WERI-Rb-1 (cell line): ENCODE results near the gene RETREG2.
A peak's percentile ranks its signal among the peaks of the same experiment; 100 is the strongest.

Experiments
- DNase-seq: peaks from one replicate; pipeline ENCODE4 v3.0.0-alpha.2; 2020
- H3K27ac ChIP-seq: fragments of 250-450 bp; sonication (Bioruptor Pico); 2 replicates; pipeline ENCODE4 v1.5.1; 2020; ENCODE audit warnings: mild to moderate bottlenecking, moderate library complexity
- H3K27me3 ChIP-seq: fragments of 250-450 bp; sonication (Bioruptor Pico); 2 replicates; pipeline ENCODE4 v1.5.1; 2021; ENCODE audit warnings: mild to moderate bottlenecking, low read depth, moderate library complexity; ENCODE audit not compliant: insufficient read depth, severe bottlenecking
- H3K36me3 ChIP-seq: fragments of 250-450 bp; sonication (Bioruptor Pico); 2 replicates; pipeline ENCODE4 v1.5.1; 2020; ENCODE audit warnings: mild to moderate bottlenecking, moderate library complexity
- H3K4me3 ChIP-seq: 2 replicates; pipeline ENCODE4 v1.5.1; 2011; ENCODE audit warnings: low read depth, mild to moderate bottlenecking, control low read depth, low read length
- H3K9me3 ChIP-seq: fragments of 250-450 bp; sonication (Bioruptor Pico); 2 replicates; pipeline ENCODE4 v1.5.1; 2021; ENCODE audit warnings: mild to moderate bottlenecking, moderate library complexity; ENCODE audit not compliant: severe bottlenecking
- CTCF ChIP-seq: IDR thresholded peaks from 2 replicates; pipeline ENCODE4 v1.5.1; 2011; ENCODE audit warnings: low read depth, mild to moderate bottlenecking, control low read depth, inconsistent platforms, low read length

The RETREG2 gene

GRCh38 chr2:219179601-219180465 lies 1.8 kb downstream of the RETREG2 start:
- no peak overlapping the region for H3K27ac ChIP-seq
- TF ChIP-seq CTCF = no peak

GRCh38 chr2:219180961-219181360 lies 2.9 kb downstream of the RETREG2 start:
- DNase-seq = no peak
- no peak for TF ChIP-seq CTCF
- H3K27me3 ChIP-seq = no peaks in the 10 kb centered on the region
- H3K27ac ChIP-seq = no peak overlapping the region
- peaks cover 57% of the 10 kb centered on the region for H3K36me3 ChIP-seq
- H3K4me3 ChIP-seq = no peak overlapping the region
- no peaks in the 10 kb centered on the region for H3K9me3 ChIP-seq

More at GRCh38 chr2:219179601-219180465, 1.8 kb downstream of the RETREG2 start:
- Histone ChIP-seq H3K27me3 (no peaks in the 10 kb centered on the region), H3K9me3 (no peaks in the 10 kb centered on the region), H3K36me3 (peaks cover 53% of the 10 kb centered on the region), H3K4me3 (no peak overlapping the region)
- no peak for DNase-seq

GRCh38 chr2:219181531-219181930 lies 3.5 kb downstream of the RETREG2 start:
- Histone ChIP-seq H3K4me3 (no peak overlapping the region), H3K9me3 (no peaks in the 10 kb centered on the region), H3K27ac (no peak overlapping the region), H3K36me3 (peaks cover 57% of the 10 kb centered on the region), H3K27me3 (no peaks in the 10 kb centered on the region)
- DNase-seq = no peak
- TF ChIP-seq CTCF = no peak

GRCh38 chr2:219182331-219183150 lies 4.5 kb downstream of the RETREG2 start:
- Histone ChIP-seq H3K27me3 (no peaks in the 10 kb centered on the region), H3K4me3 (no peak overlapping the region), H3K9me3 (no peaks in the 10 kb centered on the region), H3K27ac (peak overlapping the region; percentile 83), H3K36me3 (peaks cover 57% of the 10 kb centered on the region)
- TF ChIP-seq CTCF = no peak
- DNase-seq = no peak

DNA sequence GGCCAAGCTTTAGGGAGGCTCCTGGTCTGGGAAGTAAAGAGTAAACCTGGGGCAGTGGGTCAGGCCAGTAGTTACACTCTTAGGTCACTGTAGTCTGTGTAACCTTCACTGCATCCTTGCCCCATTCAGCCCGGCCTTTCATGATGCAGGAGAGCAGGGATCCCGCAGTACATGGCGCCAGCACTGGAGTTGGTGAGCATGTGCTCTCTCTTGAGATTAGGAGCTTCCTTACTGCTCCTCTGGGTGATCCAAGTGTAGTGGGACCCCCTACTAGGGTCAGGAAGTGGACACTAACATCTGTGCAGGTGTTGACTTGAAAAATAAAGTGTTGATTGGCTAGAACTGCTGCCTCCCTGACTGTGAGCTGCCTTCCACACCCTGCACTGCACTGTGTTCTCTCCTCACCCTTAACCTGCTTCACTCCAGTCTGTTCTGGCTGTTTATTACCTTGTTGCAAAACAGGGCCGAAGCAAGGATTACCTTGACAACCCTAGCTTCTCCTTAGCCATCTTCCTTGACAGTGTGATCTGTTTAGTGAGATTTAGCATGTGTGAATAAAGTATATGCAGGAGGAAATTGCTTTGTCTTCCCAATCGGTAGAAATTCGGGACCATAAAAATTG lies 5.2 kb downstream of the RETREG2 start:
- Histone ChIP-seq H3K36me3 (peaks cover 57% of the 10 kb centered on the region), H3K27ac (peak overlapping the region; percentile 83), H3K9me3 (no peaks in the 10 kb centered on the region), H3K27me3 (no peaks in the 10 kb centered on the region), H3K4me3 (no peak overlapping the region)
- no peak for DNase-seq
- TF ChIP-seq CTCF = no peak
